Stimulated activated naive CD8-positive, alpha-beta T cell treated with anti-CD3 and anti-CD28 coated beads, Interleukin-15, Interleukin-2, amounts not matched to agents 100 ng/mL and 50 ng/mL, for 24 hours (primary cell): ENCODE results near the gene NFIX.
A peak's percentile ranks its signal among the peaks of the same experiment; 100 is the strongest.

Experiments used
- H3K27ac Mint-ChIP-seq: one replicate; pipeline ENCODE4 v1.8.0; 2021; ENCODE audit warnings: mild to moderate bottlenecking, mixed read lengths
- H3K27me3 Mint-ChIP-seq: one replicate; pipeline ENCODE4 v1.8.0; 2021; ENCODE audit warnings: mixed read lengths
- H3K36me3 Mint-ChIP-seq: one replicate; pipeline ENCODE4 v1.8.0; 2021; ENCODE audit warnings: low read depth, mixed read lengths
- H3K4me1 Mint-ChIP-seq: one replicate; pipeline ENCODE4 v1.8.0; 2021; ENCODE audit warnings: low read depth, mixed read lengths
- H3K4me3 Mint-ChIP-seq: one replicate; pipeline ENCODE4 v1.8.0; 2021; ENCODE audit warnings: mild to moderate bottlenecking, mixed read lengths
- H3K9me3 Mint-ChIP-seq: one replicate; pipeline ENCODE4 v1.8.0; 2021; ENCODE audit warnings: mixed read lengths

Gene NFIX

DNA sequence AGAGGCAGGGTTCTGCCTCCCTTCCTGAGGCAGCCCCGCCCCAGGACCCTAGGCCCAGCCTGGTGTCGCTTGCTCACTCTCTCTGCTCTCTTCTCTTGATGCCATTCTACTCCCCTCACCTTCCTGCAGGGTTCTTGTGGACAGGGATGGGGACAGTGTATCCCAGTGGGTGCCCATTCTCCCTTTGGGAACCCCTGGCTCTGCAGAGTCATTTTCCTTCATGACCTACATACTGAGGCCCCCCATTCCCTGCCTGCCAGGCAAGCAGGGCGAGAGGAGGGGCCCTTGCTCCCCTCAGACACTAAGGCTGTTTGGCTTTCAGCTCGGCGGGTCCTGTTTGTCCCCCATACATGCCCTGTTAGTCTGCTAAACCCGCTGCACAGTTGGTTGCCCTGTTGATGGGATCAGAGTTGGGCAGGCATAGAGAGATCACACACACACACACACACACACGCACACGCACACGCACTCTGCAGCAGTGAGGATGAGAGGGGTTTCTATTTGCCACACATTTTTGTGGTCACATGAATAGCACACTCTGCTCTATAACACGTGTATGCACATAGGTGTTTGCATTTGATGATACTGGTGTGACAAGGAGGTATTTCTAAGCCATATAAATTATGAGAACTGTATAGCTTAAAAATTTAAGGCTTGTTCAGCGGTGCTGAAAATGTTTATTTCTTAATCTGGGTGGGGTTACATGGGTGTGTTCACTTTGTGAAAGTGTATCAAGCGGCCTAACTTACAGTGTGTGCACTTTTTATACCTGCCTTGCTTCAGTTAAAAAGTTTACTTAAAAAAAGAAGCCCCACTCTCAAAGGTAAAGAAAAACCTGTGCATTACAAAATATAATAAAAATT is 20.3 kb downstream of the NFIX start:
- H3K36me3 Mint-ChIP-seq, result peaks cover 6% of the 10 kb centered on the region
- H3K4me3 Mint-ChIP-seq, result no peak overlapping the region
- no peak overlapping the region for H3K27ac Mint-ChIP-seq
- H3K4me1 Mint-ChIP-seq, result peaks cover 30% of the 10 kb centered on the region
- peaks cover 62% of the 10 kb centered on the region for H3K27me3 Mint-ChIP-seq
- no peaks in the 10 kb centered on the region for H3K9me3 Mint-ChIP-seq

DNA sequence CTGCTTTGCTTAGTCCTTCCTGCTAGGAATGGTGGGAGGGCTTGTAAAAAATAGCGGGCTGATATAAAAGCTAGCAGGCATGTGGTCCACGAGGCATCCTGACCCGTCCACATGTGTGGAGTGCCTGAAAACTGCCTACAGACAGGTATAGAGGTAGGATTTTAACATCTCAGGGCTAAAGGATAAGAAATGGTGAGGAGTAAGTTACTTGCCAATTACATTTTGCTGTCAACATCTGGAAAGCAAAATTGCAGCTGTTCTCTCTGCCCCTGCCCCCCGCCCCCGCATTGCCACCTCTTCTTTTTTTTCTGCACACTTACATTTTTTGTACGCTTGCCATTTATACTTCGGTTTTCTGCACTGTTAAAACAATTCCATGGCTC is 21.0 kb downstream of the NFIX start:
- Mint-ChIP-seq H3K4me3 (no peak overlapping the region), H3K9me3 (no peaks in the 10 kb centered on the region), H3K36me3 (peaks cover 6% of the 10 kb centered on the region), H3K4me1 (peaks cover 30% of the 10 kb centered on the region), H3K27ac (no peak overlapping the region), H3K27me3 (peaks cover 58% of the 10 kb centered on the region)

DNA sequence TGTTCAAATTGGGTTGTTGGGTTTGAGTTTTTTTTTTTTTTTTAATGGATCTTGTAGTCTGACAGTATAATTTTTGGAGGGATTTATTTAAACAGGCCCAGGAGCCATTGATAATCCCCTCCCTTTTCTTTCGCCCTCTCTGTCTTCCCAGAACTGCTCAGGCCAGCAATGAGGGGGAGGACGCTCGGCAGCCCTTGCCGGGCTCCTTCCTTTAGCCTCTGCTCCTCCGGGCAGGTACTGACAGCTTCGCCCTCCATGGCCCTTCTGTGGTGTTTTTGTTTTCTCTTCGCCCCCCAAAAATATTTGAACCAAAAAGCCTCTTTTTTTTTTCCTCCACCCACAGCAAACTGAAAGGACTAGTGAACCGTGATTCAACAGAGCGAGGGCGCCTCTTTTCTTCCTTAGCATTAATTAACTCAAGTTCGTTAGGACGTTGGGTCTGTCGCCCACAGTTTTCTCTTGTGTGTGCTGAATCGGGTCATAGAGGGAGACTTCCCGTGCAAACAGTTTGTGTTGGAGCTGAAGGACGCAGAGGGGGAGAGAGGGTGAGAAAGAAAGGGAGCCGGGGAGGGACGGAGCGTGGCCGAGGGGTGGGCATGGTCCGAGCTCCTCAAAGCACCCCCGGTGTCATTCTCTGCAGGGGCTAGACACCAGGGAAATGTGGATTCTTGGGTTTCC is 21.5 kb downstream of the NFIX start:
- Mint-ChIP-seq H3K27me3 (peaks cover 55% of the 10 kb centered on the region), H3K36me3 (peaks cover 6% of the 10 kb centered on the region), H3K4me3 (no peak overlapping the region), H3K27ac (no peak overlapping the region), H3K4me1 (peaks cover 27% of the 10 kb centered on the region), H3K9me3 (no peaks in the 10 kb centered on the region)

DNA sequence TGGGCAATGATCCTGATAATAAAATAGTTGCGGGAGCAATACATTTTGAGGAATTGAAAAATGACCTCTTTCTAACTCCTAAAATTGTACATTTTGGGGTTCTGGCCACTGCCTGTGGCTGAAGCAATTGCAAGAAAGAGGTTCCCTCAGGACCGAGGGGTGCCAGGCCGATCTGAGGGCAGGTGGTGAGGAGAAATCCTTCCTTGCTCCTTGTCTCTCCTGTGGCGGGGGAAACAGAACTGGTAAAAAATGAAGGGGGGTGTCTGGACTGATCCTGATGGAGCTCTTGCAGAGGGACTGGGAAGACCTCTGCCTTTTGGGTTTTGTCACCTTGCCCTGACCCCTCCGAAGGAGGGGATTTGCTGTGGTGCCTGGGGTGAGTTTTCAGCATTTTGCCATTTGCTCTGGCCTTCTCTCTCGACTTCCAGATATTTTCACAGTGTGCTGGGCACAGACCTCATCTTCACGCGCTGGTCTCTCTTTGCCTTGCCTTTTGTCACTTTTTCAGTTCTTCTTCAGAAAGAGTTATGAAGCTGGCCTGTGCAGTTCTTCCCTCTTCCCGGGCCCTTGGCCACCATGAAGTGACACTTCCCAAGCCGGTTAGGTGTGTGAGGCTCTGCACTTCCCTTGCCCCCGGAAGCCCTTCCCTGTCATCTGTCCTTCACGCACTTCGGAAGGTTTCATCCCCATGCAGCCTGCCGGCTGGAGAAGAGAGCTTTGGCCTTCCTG is 22.2 kb downstream of the NFIX start:
- Mint-ChIP-seq H3K9me3 (no peaks in the 10 kb centered on the region), H3K27me3 (peaks cover 54% of the 10 kb centered on the region), H3K36me3 (peaks cover 5% of the 10 kb centered on the region), H3K4me3 (no peak overlapping the region), H3K27ac (peak overlapping the region; percentile 19), H3K4me1 (peaks cover 28% of the 10 kb centered on the region)

DNA sequence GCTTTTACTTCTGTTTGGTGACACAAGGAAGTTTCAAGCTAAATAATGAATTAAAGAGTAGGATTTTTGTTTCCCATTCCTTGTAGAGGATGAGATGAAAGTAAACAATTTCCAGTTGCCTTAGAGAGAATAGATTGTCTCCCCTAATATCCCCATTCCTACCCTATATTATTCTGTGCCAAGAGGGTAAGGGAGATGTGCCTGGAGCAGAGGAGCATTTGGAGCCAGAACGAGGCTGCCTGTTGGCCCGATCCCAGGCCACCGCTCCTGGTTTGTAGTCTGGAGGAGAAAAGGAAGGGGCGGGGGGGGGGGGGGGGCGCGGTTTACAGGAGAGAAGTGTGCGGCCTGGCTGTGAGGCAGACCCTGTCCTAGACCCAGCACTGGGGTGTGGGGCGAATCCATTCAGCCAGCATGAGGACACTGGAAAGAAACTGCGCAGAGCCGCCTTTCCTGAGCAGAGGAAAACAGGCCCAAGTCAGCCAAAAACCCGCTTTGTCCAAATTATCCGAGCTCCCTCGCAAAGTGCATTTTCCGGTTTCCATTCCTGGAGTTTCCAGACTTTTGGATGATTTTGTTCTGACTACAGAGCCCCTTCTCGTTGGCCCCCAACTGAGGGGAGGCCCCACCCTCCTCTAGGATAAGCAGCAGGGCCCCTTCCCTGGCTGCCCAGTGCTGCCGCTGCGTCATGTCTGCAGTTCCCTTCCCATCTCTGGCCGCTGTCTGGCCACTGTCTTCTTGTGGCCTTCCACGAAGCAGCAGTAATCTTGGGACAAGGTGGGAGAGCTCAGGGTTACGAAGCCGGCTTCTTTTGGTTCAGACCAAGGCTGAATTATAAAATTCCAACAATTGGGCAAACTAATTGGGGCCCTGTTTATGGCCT is 23.0 kb downstream of the NFIX start:
- no peaks in the 10 kb centered on the region for H3K36me3 Mint-ChIP-seq
- H3K4me3 Mint-ChIP-seq, result no peak overlapping the region
- H3K27ac Mint-ChIP-seq, result no peak overlapping the region
- H3K9me3 Mint-ChIP-seq, result no peaks in the 10 kb centered on the region
- peaks cover 47% of the 10 kb centered on the region for H3K27me3 Mint-ChIP-seq
- peaks cover 27% of the 10 kb centered on the region for H3K4me1 Mint-ChIP-seq

DNA sequence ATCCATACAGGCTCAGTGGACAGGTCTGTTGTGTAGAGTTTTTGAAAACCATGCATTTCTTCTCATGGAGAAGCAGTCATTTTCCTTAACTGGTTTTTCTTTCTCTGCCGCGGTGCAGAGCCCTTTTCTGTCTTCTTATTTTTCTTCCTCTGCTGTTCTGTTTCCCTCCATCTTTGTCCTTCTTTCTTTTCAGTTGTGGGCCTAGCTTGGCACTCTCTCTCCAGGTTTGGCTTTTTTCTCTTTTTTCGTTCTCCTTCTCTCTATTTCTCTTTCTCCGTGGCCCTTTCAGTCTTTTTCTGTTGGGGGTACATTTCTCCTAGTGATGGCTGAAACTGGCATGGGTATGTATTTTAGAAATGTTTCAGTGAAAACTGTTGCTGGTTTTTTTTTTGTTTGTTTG is 24.1 kb downstream of the NFIX start:
- H3K36me3 Mint-ChIP-seq, result no peaks in the 10 kb centered on the region
- peaks cover 24% of the 10 kb centered on the region for H3K4me1 Mint-ChIP-seq
- H3K27me3 Mint-ChIP-seq, result peaks cover 43% of the 10 kb centered on the region
- no peak overlapping the region for H3K4me3 Mint-ChIP-seq
- H3K9me3 Mint-ChIP-seq, result no peaks in the 10 kb centered on the region
- no peak overlapping the region for H3K27ac Mint-ChIP-seq

DNA sequence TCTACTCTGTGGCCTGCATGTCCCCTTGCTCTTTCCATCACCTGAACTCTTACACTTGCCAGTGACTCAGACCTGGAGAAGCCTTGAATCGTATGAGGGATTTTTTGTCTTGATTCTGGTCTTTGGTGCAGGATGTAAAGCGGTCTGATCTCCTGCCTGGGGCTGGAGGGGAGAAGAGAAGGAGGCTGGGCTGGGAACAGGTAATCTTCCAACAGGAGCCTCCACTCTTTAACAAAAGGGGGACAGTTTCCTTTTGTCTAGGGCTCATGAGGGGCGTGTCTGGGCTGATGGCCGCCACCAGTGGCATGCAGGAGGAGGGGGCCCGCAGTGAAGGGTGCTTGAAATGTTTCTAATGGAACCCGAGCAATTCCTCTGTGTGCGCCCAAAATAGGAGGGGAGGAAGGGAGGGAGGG is 24.7 kb downstream of the NFIX start:
- Mint-ChIP-seq H3K27ac (no peak overlapping the region), H3K27me3 (peaks cover 41% of the 10 kb centered on the region), H3K9me3 (no peaks in the 10 kb centered on the region), H3K4me3 (no peak overlapping the region), H3K36me3 (no peaks in the 10 kb centered on the region), H3K4me1 (peaks cover 23% of the 10 kb centered on the region)

DNA sequence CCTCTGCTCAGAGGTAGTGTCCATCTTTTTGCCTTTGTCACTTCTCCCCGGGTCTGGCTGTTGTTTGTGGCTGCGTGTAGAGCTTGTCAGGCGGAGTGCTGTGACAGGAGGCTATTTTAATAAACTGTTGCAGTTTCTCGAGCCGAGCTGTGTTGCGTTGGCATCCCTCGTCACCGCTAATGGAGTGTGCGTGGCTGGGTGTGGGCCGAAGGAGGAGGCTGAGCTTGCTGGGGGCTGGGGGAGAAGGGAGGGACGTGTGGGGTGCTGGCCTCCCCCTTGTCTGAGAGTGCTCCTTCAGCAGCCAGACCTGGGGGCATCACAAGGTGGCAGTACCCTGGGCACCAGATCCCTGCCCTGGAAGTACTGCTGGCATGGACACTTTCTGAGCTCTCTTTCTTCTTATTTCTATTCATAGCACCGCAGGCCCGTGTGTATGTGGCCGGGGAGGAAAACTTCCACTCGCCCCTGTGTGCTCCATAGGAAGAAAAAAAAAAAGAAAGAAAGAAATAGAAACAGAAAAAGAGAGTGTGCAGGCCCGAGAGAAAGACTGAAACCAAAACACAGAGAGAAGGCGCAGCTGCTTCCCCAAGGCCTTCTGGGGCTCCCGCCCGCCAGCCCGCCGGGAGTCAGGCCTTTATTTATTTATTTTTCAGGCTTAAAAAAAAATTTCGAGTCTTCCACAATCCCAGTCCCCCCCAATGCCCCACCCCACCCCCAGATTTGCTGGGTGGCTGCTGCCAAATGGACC is 27.0 kb downstream of the NFIX start:
- Mint-ChIP-seq H3K27me3 (peaks cover 33% of the 10 kb centered on the region), H3K36me3 (peaks cover 5% of the 10 kb centered on the region), H3K4me1 (peaks cover 23% of the 10 kb centered on the region), H3K9me3 (no peaks in the 10 kb centered on the region), H3K4me3 (peak overlapping the region; percentile 54), H3K27ac (peak overlapping the region; percentile 61)

DNA sequence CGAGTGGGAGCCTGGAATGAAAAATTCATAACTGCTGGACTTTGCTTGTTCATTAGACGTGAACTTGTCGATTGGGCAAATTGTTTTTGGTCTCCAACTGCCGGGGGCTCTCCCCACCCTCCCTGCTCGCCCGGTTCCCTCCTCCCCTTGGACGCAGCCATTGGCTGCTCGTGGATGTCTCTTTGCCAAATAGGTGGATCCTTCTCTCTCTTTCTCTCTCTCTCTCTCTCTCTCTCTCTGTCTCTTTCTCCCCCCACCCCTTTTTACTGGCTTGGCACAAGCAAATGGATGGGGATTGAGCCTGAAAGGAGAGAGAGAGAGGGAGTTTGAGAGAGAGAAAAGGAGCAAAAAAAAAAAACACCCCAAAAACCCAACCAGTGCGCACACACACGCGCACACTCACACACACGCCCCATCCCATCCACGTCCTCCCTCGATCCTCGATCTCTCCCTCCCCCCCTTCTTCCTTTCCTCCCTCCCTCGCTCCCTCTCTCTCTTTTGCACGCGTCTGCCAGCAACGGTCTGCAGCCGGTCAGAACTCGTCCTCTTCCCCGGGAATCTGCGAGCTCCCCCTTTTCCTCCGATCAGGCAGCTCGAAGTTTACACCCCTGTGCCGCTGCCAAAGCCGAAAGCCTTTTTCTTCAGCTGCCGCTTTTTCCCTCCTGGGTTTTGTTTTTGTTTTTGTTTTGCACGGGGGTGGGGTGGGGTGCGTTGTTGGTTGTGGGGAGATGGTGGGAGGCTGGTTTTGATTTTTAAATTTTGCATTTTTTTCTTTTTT is 27.8 kb downstream of the NFIX start:
- peaks cover 26% of the 10 kb centered on the region for H3K27me3 Mint-ChIP-seq
- no peak overlapping the region for H3K27ac Mint-ChIP-seq
- peaks cover 5% of the 10 kb centered on the region for H3K36me3 Mint-ChIP-seq
- H3K4me1 Mint-ChIP-seq, result peaks cover 23% of the 10 kb centered on the region
- H3K4me3 Mint-ChIP-seq, result peak overlapping the region; percentile 59
- no peaks in the 10 kb centered on the region for H3K9me3 Mint-ChIP-seq

DNA sequence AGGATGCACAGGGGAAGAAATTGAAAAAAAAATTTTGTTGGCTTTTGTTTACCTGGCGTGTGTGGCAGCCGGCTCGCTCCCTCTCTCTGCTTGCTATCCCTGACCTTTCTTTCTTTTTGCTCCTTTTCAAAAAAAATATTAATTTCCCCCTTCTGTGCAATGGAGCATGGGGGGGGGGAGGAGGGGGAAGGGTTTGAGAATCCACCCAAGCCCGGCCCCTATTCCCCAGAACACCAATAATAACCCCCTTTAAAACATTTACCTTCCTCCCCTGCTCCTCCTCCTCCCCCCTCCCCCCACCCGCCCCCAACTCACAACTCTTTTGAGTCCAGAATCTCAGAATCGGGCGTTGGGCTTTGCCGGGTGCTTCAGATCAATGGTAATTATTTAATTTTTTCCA is 28.4 kb downstream of the NFIX start:
- peaks cover 5% of the 10 kb centered on the region for H3K36me3 Mint-ChIP-seq
- peaks cover 23% of the 10 kb centered on the region for H3K4me1 Mint-ChIP-seq
- H3K27ac Mint-ChIP-seq, result no peak overlapping the region
- H3K9me3 Mint-ChIP-seq, result no peaks in the 10 kb centered on the region
- H3K4me3 Mint-ChIP-seq, result peak overlapping the region; percentile 59
- H3K27me3 Mint-ChIP-seq, result peaks cover 26% of the 10 kb centered on the region

DNA sequence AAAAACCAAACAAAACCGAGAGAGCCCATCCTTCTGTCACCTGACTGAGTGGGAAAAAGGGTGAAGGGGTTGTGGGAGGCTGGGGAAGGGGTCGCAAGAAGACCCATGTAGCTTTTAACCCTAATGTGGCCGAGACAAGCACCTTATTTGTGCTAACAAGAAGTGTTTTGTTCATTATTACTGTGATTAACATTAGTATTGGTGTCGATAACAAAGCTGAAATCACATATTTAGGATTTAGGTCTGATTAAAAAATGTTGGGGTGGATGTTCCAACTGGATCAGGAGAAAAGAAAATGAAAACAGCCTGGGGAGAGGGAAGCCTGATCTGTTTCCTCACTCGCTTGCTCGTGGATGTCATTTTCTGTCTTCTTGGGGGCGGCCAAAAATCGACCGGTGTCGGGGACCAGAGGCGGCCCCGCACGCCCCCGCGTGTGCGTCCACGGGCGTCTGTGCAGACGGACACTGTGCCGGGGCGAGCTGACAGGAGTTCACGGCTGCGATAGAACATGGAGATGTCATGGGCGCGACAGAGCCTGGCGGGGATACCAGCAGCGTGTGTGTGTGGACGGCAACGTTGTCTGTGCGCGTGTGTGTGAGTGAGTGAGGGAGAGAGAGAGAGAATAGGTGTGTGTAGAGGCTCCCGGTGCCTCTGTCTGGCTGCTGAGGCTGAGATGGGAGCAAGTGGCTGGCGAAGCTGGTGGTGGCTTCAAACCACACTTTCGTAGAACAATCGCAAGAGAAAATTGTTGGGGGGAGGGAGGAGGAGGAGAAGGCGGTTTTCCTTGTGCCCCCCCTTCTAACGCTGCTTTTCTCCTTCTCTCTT is 29.1 kb downstream of the NFIX start:
- peaks cover 26% of the 10 kb centered on the region for H3K27me3 Mint-ChIP-seq
- H3K4me3 Mint-ChIP-seq, result peak overlapping the region; percentile 71
- H3K36me3 Mint-ChIP-seq, result peaks cover 5% of the 10 kb centered on the region
- no peaks in the 10 kb centered on the region for H3K9me3 Mint-ChIP-seq
- peaks cover 23% of the 10 kb centered on the region for H3K4me1 Mint-ChIP-seq
- H3K27ac Mint-ChIP-seq, result no peak overlapping the region

DNA sequence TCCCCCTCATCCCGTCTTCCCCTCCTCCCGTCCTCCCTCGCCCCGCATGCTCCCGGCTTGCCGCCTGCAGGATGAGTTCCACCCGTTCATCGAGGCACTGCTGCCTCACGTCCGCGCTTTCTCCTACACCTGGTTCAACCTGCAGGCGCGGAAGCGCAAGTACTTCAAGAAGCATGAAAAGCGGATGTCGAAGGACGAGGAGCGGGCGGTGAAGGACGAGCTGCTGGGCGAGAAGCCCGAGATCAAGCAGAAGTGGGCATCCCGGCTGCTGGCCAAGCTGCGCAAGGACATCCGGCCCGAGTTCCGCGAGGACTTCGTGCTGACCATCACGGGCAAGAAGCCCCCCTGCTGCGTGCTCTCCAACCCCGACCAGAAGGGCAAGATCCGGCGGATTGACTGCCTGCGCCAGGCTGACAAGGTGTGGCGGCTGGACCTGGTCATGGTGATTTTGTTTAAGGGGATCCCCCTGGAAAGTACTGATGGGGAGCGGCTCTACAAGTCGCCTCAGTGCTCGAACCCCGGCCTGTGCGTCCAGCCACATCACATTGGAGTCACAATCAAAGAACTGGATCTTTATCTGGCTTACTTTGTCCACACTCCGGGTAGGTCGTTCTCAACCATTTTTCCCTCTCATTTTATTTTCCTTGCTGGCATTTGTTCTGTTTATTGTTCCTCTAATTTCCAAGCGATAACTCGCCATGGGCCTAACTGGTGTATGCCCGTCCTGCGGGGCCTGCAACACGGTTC is 29.8 kb downstream of the NFIX start:
- Mint-ChIP-seq H3K27ac (no peak overlapping the region), H3K27me3 (peaks cover 22% of the 10 kb centered on the region), H3K4me1 (peaks cover 23% of the 10 kb centered on the region), H3K4me3 (no peak overlapping the region), H3K9me3 (no peaks in the 10 kb centered on the region), H3K36me3 (peaks cover 5% of the 10 kb centered on the region)
